CD4-positive, alpha-beta memory T cell (primary cell): Measurements from ENCODE around the gene GSK3A. TPM values are rescaled to one million over a fixed set of nuclear protein-coding genes. Genes with fewer than 3 reads are reported as not detected.

Experiments used
- CTCF ChIA-PET: fragments of 350-600 bp; sonication (Branson Sonifier 250); formaldehyde crosslinking; loops from one replicate; lab custom pipeline; 2021; ENCODE audit warnings: inconsistent platforms; ENCODE audit not compliant: partially characterized antibody; lab: Charles Lee
- POLR2A ChIA-PET: fragments of 350-600 bp; sonication (Branson Sonifier 250); formaldehyde crosslinking; loops from one replicate; lab custom pipeline; 2021; ENCODE audit not compliant: partially characterized antibody; lab: Charles Lee
- DNase-seq, 5 donors: peaks; one replicate each; pipeline versions ENCODE4 v3.0.0 to v3.0.0-alpha.2; 2020 to 2022; ENCODE audit warnings: mixed read lengths in 1 of 5
- H3K27ac ChIP-seq: one replicate; pipeline ENCODE4 v1.7.0; 2013; ENCODE audit warnings: low read depth, low read length
- H3K27me3 ChIP-seq: 2 replicates; pipeline ENCODE4 v1.7.0; 2013; ENCODE audit warnings: mild to moderate bottlenecking, low read length, moderate library complexity; ENCODE audit not compliant: insufficient read depth
- H3K36me3 ChIP-seq: 2 replicates; pipeline ENCODE4 v1.7.0; 2013; ENCODE audit warnings: mild to moderate bottlenecking, low read length, moderate library complexity; ENCODE audit not compliant: insufficient read depth
- H3K4me1 ChIP-seq: 2 replicates; pipeline ENCODE4 v1.7.0; 2013; ENCODE audit warnings: mild to moderate bottlenecking, low read length, moderate library complexity; ENCODE audit not compliant: insufficient read depth
- H3K4me3 ChIP-seq, 2 donors: one replicate each; pipeline ENCODE4 v1.7.0; 2013; ENCODE audit warnings: low read length in 2 of 2, mild to moderate bottlenecking in 1 of 2
- H3K9me3 ChIP-seq, 2 donors: one replicate each; pipeline ENCODE4 v1.7.0; 2013; ENCODE audit warnings: low read length in 2 of 2, control low read depth in 1 of 2; ENCODE audit not compliant: control insufficient read depth in 1 of 2
- H3K27ac Mint-ChIP-seq, 7 donors: one replicate each; pipeline ENCODE4 v1.8.0; 2020 to 2021; ENCODE audit warnings: mixed read lengths in 7 of 7, mild to moderate bottlenecking in 6 of 7, inconsistent platforms in 3 of 7, moderate library complexity in 3 of 7
- H3K27me3 Mint-ChIP-seq, 2 donors: one replicate each; pipeline ENCODE4 v1.8.0; 2020 to 2021; ENCODE audit warnings: mixed read lengths in 2 of 2
- H3K36me3 Mint-ChIP-seq, 2 donors: one replicate each; pipeline ENCODE4 v1.8.0; 2020 to 2021; ENCODE audit warnings: mixed read lengths in 2 of 2, inconsistent platforms in 1 of 2, mild to moderate bottlenecking in 1 of 2
- H3K4me1 Mint-ChIP-seq, 4 donors: one replicate each; pipeline ENCODE4 v1.8.0; 2020 to 2021; ENCODE audit warnings: mixed read lengths in 4 of 4, mild to moderate bottlenecking in 1 of 4
- H3K4me3 Mint-ChIP-seq, 8 donors: one replicate each; pipeline ENCODE4 v1.8.0; 2020 to 2021; ENCODE audit warnings: mixed read lengths in 8 of 8, mild to moderate bottlenecking in 7 of 8, moderate library complexity in 6 of 8, inconsistent platforms in 3 of 8
- H3K9me3 Mint-ChIP-seq, 8 donors: one replicate each; pipeline ENCODE4 v1.8.0; 2020 to 2021; ENCODE audit warnings: mixed read lengths in 8 of 8, mild to moderate bottlenecking in 5 of 8, inconsistent platforms in 3 of 8, moderate library complexity in 1 of 8
- intact Hi-C: fragments of 100-400 bp; cut with micrococcal nuclease; formaldehyde crosslinking; loops from one replicate; pipeline ENCODE4 v1.15.1; 2023
- polyA plus RNA-seq, 2 donors: library from polyadenylated mRNA; unstranded; fragments of 300-500 nt; fragmentation: Illumina TruSeq; gene quantifications; one replicate each; pipeline ENCODE4 v1.2.3, GENCODE V29; 2021
- total RNA-seq, 2 experiments: library from RNA; stranded (reverse); gene quantifications; one replicate each; pipeline ENCODE4 v1.2.3, GENCODE V29; 2021

Gene GSK3A
- total and polyA plus RNA-seq, 4 experiments from 2014 or later = 10.0 to 38.9 (median 30.0) TPM

DNA sequence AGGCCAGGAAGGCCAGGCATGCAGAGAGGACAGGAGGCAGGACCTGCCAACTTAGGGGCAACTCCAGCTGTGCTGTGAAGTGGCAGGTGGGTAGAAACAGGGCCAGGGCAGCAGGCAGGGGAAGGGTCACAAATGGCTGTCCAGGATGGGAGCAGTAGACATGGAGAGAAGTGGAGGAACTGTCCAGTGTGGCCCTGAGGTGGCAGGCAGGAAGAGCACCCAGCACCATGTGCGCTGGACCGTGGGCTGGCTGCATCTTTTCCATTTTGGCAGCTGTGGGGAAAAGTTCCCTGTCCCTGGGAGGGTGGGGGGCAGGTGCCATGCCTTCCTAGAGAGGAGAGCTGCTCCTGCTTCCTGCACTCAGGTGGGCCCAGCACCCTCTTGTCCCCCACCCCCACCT is 38.7 kb downstream of the GSK3A start:
- ChIA-PET POLR2A (interaction anchor here (7.6 kb wide), 1 partner anchor 15 kb away, joined by 149 read pairs; the partner anchor contains the start of genes DEDD2 and ZNF526), CTCF (interaction anchor here (2.1 to 4.5 kb wide), 2 partner anchors 12 to 70 kb away, joined by 7 to 17 read pairs; no protein-coding TSS in a partner anchor)
- Mint-ChIP-seq H3K27me3 (no peaks in the 10 kb centered on the region), H3K4me1 (peaks cover 74 to 98% (median 85%) of the 10 kb centered on the region in 4 donors), H3K27ac (peak overlapping the region; percentile 70 to 91 (median 86)), H3K4me3 (peak overlapping the region in 1 of 8 donors; percentile 62), H3K36me3 (peaks cover 56 to 85% of the 10 kb centered on the region in 2 donors), H3K9me3 (peaks cover 0 to 2% (median 0%) of the 10 kb centered on the region in 8 donors)
- H3K27me3 ChIP-seq = no peaks in the 10 kb centered on the region
- intact Hi-C loops = no loop called here
- DNase-seq = no peak
- H3K4me3 ChIP-seq = no peak overlapping the region
- peaks cover 100% of the 10 kb centered on the region for H3K4me1 ChIP-seq
- H3K9me3 ChIP-seq = no peaks in the 10 kb centered on the region
- peak overlapping the region; percentile 13 for H3K27ac ChIP-seq
- peaks cover 56% of the 10 kb centered on the region for H3K36me3 ChIP-seq

DNA sequence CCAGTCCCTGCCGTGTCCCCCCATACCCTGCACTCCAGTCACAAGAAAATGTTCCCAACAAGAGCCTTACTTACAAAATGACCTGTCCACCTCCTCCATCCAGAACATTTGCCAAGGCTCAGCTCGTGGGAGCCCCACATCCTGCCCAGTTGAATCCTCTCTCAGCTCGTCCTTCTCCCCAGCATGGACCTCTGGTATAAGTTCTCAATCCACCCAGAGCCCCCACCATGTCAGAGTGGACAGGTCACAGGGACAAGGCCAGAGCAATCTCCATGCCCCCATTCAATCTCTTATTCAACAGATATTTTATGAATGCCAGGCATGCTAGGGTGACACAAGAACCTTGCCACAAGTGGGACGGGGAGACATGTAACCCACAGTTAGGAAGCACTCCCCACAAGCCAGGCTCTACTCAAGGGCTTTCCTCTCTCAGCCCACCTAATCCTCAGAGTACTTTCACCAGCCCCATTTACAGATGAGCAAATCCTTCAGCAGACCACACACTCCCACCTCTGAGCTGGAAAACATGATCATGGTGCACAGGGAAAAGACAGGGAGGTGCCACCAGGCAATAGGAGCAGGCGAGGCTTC is 40.0 kb downstream of the GSK3A start:
- ChIA-PET CTCF (interaction anchor here (2.1 to 5.8 kb wide), 3 partner anchors 14 to 69 kb away, joined by 7 to 26 read pairs (median 17); no protein-coding TSS in a partner anchor), POLR2A (interaction anchor here (1.0 to 7.6 kb wide), 6 partner anchors 10 to 42 kb away, joined by 3 to 149 read pairs (median 6); partner anchors contain the start of genes DEDD2 and ZNF526)
- no peaks in the 10 kb centered on the region for H3K27me3 ChIP-seq
- no peak for DNase-seq
- H3K4me3 Mint-ChIP-seq = peak overlapping the region; percentile 12 to 93 (median 87)
- intact Hi-C loops = no loop called here
- H3K27ac ChIP-seq = peak overlapping the region; percentile 86
- no peaks in the 10 kb centered on the region for H3K27me3 Mint-ChIP-seq
- H3K36me3 Mint-ChIP-seq = peaks cover 48 to 78% of the 10 kb centered on the region in 2 donors
- peaks cover 100% of the 10 kb centered on the region for H3K4me1 ChIP-seq
- H3K9me3 ChIP-seq = no peaks in the 10 kb centered on the region
- H3K9me3 Mint-ChIP-seq = peaks cover 0 to 2% (median 0%) of the 10 kb centered on the region in 8 donors
- H3K4me3 ChIP-seq = peak overlapping the region in 1 of 2 donors; percentile 41
- peak overlapping the region; percentile 86 to 96 (median 96) for H3K27ac Mint-ChIP-seq
- peaks cover 48% of the 10 kb centered on the region for H3K36me3 ChIP-seq
- peaks cover 68 to 98% (median 80%) of the 10 kb centered on the region in 4 donors for H3K4me1 Mint-ChIP-seq

GRCh38 chr19:42201489-42202289 is 40.7 kb downstream of the GSK3A start:
- peak overlapping the region; percentile 86 to 96 (median 96) for H3K27ac Mint-ChIP-seq
- intact Hi-C loops = no loop called here
- H3K27ac ChIP-seq = peak overlapping the region; percentile 86

GRCh38 chr19:42200116-42200715 is 42.2 kb downstream of the GSK3A start:
- ChIA-PET CTCF (interaction anchor here (0.6 to 5.8 kb wide), 10 partner anchors 9 to 96 kb away, joined by 3 to 26 read pairs (median 7); partner anchors contain the start of gene GSK3A), POLR2A (interaction anchor here (0.9 to 7.6 kb wide), 19 partner anchors 8 to 313 kb away, joined by 3 to 149 read pairs (median 7); partner anchors contain the start of genes CIC, DEDD2, GSK3A and POU2F2)
- no peaks in the 10 kb centered on the region for H3K27me3 Mint-ChIP-seq
- H3K4me3 Mint-ChIP-seq = peak overlapping the region; percentile 80 to 93 (median 88)
- peaks cover 0 to 2% (median 0%) of the 10 kb centered on the region in 8 donors for H3K9me3 Mint-ChIP-seq
- DNase-seq = no peak
- Histone ChIP-seq H3K27me3 (no peaks in the 10 kb centered on the region), H3K9me3 (no peaks in the 10 kb centered on the region), H3K4me3 (peak overlapping the region; percentile 43 to 49), H3K4me1 (peaks cover 98% of the 10 kb centered on the region), H3K27ac (peak overlapping the region; percentile 86), H3K36me3 (peaks cover 38% of the 10 kb centered on the region)
- intact Hi-C loops = no loop called here
- H3K27ac Mint-ChIP-seq = peak overlapping the region; percentile 86 to 96 (median 96)
- peaks cover 67 to 99% (median 84%) of the 10 kb centered on the region in 4 donors for H3K4me1 Mint-ChIP-seq
- peaks cover 42 to 67% of the 10 kb centered on the region in 2 donors for H3K36me3 Mint-ChIP-seq

More at GRCh38 chr19:42201489-42202289, 40.7 kb downstream of the GSK3A start:
- Histone ChIP-seq H3K9me3 (no peaks in the 10 kb centered on the region), H3K27me3 (no peaks in the 10 kb centered on the region), H3K4me1 (peaks cover 100% of the 10 kb centered on the region), H3K36me3 (peaks cover 48% of the 10 kb centered on the region), H3K4me3 (peak overlapping the region; percentile 18 to 41)
- peak; percentile 49 to 78 (median 58) for DNase-seq
- Mint-ChIP-seq H3K27me3 (no peaks in the 10 kb centered on the region), H3K36me3 (peaks cover 50 to 75% of the 10 kb centered on the region in 2 donors), H3K9me3 (peaks cover 0 to 2% (median 0%) of the 10 kb centered on the region in 8 donors), H3K4me1 (peaks cover 71 to 98% (median 82%) of the 10 kb centered on the region in 4 donors), H3K4me3 (peak overlapping the region; percentile 76 to 93 (median 87))
- ChIA-PET POLR2A (interaction anchor here (0.5 to 7.6 kb wide), 9 partner anchors 10 to 196 kb away, joined by 3 to 149 read pairs (median 14); partner anchors contain the start of genes DEDD2, POU2F2 and ZNF526), CTCF (interaction anchor here (0.7 to 5.8 kb wide), 5 partner anchors 13 to 68 kb away, joined by 3 to 26 read pairs (median 7); no protein-coding TSS in a partner anchor)

DNA sequence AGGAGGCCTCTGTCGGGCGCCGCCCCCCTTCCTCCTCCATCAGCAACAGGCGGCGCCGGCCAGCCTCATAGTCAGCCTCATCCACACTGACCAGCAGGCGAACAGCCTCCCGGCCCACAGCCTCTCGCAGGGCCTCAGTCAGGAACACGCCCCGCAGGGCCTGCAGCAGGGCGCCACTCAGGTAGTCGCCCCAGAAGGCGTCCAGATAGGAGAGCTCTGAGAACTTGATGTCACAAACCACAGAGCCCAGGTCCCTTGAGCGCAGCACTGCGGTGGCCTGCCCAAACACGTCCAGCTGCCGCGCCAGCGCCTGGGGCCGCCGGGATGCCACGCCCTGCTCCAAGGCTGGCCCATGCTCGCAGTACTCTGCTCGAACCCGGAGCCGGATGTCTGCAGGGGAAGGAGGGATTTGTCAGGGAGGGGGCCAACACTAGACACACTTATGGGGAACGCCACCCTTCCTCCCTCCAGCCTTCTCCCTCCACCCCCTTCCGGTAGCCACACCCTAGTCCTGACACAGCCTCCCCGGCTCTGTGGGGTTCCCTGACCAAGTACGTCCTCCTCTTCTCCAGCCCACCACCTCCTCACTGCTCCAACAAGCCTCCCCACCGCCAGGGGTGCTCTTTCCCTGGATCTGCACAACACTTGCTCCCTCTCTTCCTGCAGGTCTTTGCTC is 42.8 kb downstream of the GSK3A start:
- Mint-ChIP-seq H3K36me3 (peaks cover 37 to 61% of the 10 kb centered on the region in 2 donors), H3K27ac (peak overlapping the region; percentile 86 to 96 (median 96)), H3K4me3 (peak overlapping the region; percentile 80 to 93 (median 88)), H3K27me3 (no peaks in the 10 kb centered on the region), H3K4me1 (peaks cover 63 to 93% (median 78%) of the 10 kb centered on the region in 4 donors), H3K9me3 (peaks cover 0 to 2% (median 0%) of the 10 kb centered on the region in 8 donors)
- POLR2A ChIA-PET = interaction anchor here (0.6 to 7.6 kb wide), 24 partner anchors 8 to 312 kb away, joined by 3 to 149 read pairs (median 6); partner anchors contain the start of genes CIC, DEDD2, GSK3A and POU2F2
- Histone ChIP-seq H3K36me3 (peaks cover 34% of the 10 kb centered on the region), H3K4me3 (peak overlapping the region; percentile 43 to 49), H3K27me3 (no peaks in the 10 kb centered on the region), H3K27ac (peak overlapping the region; percentile 86), H3K9me3 (no peaks in the 10 kb centered on the region), H3K4me1 (peaks cover 94% of the 10 kb centered on the region)
- intact Hi-C loops = loop anchor here (1.0 to 5.0 kb wide), 6 partner anchors 14 to 103 kb away; partner anchors contain the start of genes DEDD2, GSK3A, PAFAH1B3 and PRR19
- peak; percentile 53 to 75 (median 65) for DNase-seq
- CTCF ChIA-PET = interaction anchor here (0.6 to 5.8 kb wide), 12 partner anchors 9 to 96 kb away, joined by 3 to 26 read pairs (median 6); partner anchors contain the start of genes GSK3A and POU2F2
